ENCODE results near the gene DCST2.

Gene DCST2

GRCh38 chr1:155026154-155026553 lies 7.4 kb downstream of the DCST2 start:
- no peak for DNase-seq

DNA sequence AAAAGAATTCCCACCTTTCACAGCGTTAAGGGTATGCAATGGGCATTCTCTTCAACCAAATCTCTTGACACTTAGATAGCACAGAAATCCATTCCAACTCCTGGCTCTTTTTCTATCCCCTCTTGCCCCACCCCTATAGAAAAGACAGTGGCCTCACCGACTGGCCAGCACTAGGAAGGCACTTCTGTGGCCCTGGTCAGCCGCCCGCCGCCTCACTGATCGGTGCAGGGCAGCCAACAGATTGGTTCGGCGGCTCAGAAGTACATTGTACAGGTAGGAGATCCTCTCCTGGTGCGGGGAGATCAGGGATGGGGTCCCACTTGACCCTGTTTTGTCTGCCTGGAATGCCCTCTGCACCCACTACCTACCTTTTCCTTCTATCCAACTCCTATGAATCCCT lies 9.3 kb downstream of the DCST2 start:
- DNase-seq, result no peak

- DNase-seq, result no peak
These were observed 10.0 kb downstream of the DCST2 start for GRCh38 chr1:155023627-155024026.

DNA sequence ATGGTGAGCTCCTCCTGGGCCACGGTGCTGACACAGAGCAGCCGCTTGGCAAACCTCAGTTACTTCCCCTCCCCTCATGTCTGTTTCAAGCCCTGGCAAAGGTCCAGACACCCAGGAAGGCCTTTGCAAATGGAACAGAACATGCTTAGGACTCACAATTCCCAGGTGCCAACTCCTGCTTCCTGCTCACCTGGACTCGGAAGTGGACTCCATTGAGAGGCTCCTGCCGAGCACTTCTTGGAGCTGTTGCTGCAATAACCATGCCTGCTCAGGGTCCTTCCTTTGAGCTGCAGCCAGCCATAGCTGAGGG lies 10.7 kb downstream of the DCST2 start:
- no peak for DNase-seq

DNA sequence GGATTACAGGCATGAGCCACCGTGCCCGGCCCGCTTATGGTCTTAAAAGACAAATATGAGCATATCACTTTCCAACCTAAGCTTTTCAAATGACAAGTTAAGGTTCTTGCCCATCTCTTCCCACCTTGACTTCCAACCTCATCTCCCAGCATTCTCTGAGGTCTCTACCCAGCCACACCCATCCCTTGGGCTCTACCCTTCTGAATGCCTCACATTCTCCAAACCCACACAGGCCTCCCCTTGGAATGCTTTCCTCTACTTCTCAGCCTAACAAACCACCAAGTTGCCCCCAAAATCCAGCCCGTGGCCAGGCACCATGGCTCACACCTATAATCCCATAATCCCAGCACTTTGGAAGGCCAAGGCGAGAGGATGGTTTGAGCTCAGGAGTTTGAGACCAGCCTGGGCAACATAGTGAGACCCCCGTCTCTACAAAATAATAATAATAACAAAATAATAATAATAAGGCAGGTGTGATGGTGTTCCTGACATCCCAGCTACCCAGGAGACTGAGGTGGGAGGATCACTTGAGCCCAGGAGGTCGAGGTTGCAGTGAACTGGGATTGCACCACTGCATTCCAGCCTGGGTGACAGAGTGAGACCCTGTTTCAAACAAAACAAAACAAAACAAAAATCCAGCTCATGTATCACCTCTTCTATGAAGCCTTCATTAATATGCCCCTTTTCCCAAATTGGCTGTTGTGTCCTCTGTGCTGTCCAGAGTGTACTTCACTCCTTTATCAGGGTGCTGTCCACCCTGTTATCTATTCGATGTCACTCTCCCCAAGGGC lies 11.2 kb downstream of the DCST2 start:
- DNase-seq, result no peak

DNA sequence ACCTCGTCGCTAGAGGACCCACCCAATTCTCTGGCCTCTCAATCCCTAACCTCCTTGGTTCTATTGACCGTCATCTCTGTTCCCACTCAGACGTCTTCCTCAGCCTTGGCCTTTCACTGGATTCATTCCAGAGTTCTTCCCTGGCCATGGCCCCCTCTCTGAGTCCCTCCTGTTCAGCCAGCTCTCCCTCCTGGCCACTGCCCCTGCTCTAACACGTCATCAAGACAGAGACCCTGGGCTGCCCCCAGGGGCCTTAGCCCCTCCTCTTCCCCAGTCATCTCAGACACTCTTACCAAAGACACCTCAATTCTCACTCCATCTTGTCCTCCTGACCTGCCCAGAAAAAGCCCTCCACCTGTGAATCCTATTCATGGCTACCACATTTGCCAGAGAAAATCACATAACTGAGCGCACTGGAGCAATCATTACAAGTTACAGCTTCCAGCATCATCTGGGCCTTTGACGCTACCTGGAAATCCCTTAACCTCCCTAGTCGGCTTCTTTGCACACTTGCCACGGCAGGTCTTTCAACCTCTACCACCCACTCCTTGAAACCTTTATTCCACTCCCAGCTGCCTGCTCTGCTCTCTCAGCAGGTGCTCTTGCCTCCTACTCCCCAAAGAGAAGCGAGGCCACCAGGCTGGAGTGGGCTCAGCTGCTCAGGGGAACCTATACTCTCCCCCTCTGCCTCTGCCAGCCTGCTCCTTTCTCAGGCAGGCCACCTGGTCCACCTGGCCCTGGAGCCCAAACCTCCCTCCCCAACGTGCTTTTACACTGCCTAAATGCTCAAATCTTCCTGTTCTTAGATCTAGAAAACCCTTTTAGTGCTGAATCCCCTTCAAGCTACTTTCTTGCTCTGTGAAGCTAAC lies 14.0 kb downstream of the DCST2 start:
- no peak for DNase-seq

DNA sequence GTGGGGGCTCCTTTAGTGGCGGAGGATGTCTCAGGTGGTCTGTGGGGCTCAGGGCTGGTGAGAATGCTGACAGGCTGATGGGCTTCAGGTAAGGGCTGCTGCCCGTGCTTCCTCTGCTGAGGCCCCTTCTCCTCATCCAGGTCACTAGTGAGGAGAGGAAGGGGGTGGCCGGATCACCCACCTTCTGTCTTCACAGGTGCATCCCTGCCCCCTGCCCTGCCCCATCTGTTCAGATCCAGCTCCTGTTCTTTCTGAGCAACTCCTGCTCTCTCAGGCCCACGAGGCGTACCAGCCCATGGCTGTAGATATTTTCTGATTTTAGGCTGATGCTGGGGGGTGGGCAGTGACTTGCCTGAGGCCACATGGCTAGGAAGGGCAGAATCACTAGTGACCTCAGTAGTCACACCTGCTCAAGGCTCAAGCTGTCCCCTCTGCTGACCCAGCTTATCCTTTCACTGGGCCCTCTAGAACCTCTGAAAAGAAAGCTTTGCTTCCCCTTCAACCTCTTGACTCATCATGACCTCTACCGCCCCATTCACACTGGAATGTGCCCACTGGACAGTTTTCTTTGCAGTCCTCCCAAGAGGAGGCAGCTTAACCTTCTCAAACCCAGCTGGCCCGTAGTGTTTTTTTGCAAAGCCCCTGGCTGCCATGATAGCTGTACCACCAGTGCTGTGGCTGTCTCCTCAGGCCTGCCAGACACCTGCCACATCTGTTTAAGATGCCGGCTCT lies 14.8 kb downstream of the DCST2 start:
- no peak for DNase-seq

GRCh38 chr1:155017946-155018316 lies 15.7 kb downstream of the DCST2 start:
- DNase-seq, result no peak

DNA sequence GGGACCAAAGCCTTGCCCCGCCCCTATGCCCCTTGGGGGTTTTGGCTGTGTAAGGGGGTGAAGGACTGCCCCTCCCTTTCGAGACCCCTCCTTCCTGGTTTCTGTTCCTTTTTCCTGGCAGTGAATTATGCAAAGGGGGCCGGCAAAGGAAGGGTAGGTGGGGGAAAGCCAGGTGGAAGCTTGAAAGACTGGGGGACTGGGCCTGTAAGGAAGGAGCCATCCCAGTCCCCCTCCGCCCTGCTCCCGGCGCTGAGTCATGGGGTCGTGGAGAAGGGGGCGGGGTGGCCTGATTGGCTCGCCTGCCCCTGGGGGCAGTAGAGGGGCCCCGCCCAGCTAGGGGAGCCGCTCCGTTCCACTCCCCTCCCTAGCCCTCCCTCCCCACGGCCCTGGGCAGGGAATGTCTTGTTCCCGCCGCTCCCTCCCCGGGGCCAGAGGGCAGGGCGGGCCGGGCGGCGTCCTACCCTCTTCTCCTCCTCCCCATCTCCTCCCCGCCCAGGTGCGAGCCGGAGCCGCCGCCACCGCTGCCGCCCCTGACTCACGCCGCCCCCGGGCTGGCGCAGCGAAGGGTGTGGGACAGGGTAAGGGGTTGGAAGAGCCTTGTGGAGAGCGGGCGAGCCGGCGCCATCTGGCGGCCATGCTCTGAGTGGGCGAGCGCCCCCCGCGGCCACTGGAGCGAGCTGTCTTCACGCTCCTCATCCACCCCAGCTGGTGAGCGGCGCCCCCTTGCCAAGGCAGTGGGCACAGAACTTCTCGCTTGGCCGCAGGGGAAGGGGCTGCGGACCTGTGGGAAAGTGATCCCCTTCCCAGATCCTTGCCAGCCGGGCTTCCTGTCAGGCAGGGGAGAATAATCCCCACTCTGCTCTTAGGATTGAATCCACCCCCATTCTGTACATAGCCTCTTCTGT lies 16.3 kb downstream of the DCST2 start:
- DNase-seq, result peak; percentile 73 to 89 (median 84)

GRCh38 chr1:155016231-155016831 lies 17.2 kb downstream of the DCST2 start:
- peak in 3 of 6 experiments; percentile 12 to 41 (median 23) for DNase-seq

- DNase-seq, result peak in 1 of 6 experiments; percentile 40
These were observed 17.9 kb downstream of the DCST2 start for GRCh38 chr1:155015527-155016230.

GRCh38 chr1:155014709-155015508 lies 18.7 kb downstream of the DCST2 start:
- DNase-seq, result no peak

- peak; percentile 42 to 69 (median 55) for DNase-seq
These were observed 19.9 kb downstream of the DCST2 start for GRCh38 chr1:155013632-155014031.

GRCh38 chr1:155012776-155013602 lies 20.6 kb downstream of the DCST2 start:
- peak in 1 of 6 experiments; percentile 55 for DNase-seq

DNA sequence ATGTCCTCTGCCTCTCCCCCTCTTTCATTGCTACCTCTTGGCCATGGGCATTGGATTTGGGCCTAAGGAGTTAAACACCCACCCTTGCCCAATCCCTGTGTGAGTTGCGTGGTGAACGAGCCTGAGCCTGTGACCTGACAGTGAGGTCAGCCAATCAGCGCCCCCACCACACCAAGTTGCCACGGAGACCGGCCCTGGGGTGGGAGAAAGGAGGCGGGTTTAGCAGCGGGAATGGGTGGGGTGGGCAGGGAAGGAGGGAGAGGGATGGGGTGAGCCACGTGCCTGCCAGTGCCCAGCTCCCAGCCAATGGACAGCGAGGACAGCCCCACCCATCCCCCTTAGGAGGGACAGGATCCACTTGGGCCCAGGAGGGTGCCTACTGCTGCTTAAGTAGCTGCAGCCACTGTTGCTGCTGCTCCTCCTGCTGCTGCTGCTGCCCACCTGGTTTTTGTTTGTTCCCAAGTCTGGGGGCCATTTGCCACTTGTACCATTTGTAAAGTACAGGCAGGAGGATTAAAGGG lies 21.5 kb downstream of the DCST2 start:
- DNase-seq, result peak in 3 of 6 experiments; percentile 13 to 36 (median 26)

GRCh38 chr1:155011437-155012025 lies 22.1 kb downstream of the DCST2 start:
- DNase-seq, result no peak

DNA sequence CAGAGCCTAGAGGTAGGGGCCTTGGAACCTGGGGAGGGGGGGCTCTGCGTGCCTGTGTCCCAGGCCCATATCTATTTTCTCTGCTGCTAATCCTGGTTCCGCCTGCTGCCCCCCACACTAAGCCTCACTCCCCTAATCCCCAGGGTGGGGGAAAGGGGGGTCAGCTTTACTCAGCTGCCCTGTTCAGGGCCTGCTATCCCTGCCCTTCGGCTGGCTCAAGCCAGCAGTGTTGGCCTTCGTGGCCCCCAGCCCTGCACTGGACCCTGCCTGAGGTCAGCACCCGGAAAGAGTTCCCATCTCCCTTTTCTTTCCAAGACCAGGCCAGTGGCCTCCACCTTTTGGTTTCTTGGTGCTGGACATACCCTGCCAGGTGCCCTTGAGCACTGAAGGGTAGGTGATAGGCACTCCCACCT lies 22.6 kb downstream of the DCST2 start:
- no peak for DNase-seq

GRCh38 chr1:155010211-155010918 lies 23.2 kb downstream of the DCST2 start:
- peak in 3 of 6 experiments; percentile 13 to 31 (median 29) for DNase-seq
